GM13976 (cell line): ENCODE data around the gene RPL14.

Source experiments
- DNase-seq: peaks from one replicate; pipeline ENCODE4 v3.0.0; 2012; ENCODE audit warnings: low spot score
- in situ Hi-C: fragments of 300-500 bp; cut with MboI; formaldehyde crosslinking; loops from one replicate; pipeline ENCODE4 v1.12.0; 2022; ENCODE audit warnings: low sequenced_read_pairs, mixed read lengths, inconsistent platforms; ENCODE audit not compliant: unreplicated experiment
- TF ChIP-seq, protein P1 (sequence below): IDR thresholded peaks from 2 replicates; pipeline ENCODE4 v1.5.1; 2012; ENCODE audit warnings: borderline replicate concordance, mild to moderate bottlenecking; ENCODE audit not compliant: insufficient read depth; ENCODE audit errors: extremely low read depth, missing control alignments, control extremely low read depth

RPL14 gene

DNA sequence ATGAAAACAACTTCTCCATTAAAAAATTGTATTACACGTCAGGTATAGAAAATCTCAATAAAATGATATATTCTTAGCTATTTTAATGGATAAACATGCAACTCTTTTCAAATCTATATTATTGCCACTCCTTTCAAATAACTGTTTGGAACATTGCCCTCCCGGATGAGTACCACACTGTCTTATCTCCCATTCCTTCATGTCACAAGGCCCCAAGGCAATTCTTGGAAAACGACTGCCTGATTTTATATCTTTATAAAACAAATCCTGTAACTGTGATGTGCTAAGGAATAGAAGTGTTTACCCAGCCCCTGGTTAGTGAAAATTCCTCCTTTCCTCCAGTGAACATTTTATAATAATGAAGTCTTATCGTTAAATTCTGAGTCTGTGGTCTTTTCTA, 13.6 kb downstream of the RPL14 start:
- in situ Hi-C loops: no loop called here
- TF ChIP-seq, protein P1, sequence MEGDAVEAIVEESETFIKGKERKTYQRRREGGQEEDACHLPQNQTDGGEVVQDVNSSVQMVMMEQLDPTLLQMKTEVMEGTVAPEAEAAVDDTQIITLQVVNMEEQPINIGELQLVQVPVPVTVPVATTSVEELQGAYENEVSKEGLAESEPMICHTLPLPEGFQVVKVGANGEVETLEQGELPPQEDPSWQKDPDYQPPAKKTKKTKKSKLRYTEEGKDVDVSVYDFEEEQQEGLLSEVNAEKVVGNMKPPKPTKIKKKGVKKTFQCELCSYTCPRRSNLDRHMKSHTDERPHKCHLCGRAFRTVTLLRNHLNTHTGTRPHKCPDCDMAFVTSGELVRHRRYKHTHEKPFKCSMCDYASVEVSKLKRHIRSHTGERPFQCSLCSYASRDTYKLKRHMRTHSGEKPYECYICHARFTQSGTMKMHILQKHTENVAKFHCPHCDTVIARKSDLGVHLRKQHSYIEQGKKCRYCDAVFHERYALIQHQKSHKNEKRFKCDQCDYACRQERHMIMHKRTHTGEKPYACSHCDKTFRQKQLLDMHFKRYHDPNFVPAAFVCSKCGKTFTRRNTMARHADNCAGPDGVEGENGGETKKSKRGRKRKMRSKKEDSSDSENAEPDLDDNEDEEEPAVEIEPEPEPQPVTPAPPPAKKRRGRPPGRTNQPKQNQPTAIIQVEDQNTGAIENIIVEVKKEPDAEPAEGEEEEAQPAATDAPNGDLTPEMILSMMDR: no peak
- DNase-seq: no peak

DNA sequence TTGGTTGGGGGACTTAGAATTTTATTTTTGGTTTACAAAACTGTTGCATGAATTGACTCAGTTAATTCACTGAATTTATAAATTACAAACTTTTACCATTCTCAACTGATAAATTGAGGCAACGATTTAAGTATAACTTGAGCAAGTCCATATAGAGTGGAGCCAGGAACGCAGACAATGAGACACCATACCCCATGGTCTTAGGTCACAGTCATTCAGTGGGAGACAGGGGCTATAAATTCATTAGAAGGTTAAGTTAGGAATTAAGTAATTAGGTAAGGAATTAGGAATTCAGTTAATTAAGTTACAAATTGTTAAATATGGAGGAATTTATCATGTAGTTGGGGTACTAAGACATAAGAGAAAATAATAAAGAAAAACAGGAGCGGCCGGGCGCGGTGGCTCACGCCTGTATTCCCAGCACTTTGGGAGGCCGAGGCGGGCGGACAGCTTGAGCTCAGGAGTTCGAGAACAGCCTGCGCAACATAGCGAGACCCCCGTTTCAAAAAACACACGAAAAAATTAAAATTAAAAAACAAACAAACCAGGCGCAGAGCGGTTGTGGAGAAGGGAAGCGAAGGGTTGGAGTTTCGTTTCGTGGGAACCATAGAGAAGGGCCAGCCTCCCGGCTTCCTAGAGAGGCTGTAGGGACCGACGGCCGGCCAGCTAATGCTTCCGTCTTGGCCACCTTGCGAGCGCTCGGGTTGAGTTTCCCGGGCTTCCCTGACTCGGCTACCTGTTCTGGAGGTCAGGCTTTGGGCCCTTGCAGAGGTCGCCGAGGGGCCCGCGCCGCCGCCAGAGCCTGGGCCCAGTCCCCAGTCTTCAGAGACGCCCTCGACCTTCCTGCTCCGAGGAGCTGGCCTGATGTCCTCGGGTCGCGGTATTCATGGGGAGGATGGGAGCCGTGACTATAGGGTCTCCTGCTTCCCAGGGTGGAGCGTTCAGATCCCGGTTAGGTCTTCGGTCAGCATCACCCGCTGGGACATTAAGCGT, 19.6 kb downstream of the RPL14 start, which contains the start of gene ZNF619:
TSS of gene ZNF619 (plus strand) at position 645 of the 993 bp plus-strand sequence. CDS start 858 bp downstream, outside the sequence.
- TF ChIP-seq, protein P1: no peak
- in situ Hi-C loops: no loop called here
- peak; percentile 86 for DNase-seq

DNA sequence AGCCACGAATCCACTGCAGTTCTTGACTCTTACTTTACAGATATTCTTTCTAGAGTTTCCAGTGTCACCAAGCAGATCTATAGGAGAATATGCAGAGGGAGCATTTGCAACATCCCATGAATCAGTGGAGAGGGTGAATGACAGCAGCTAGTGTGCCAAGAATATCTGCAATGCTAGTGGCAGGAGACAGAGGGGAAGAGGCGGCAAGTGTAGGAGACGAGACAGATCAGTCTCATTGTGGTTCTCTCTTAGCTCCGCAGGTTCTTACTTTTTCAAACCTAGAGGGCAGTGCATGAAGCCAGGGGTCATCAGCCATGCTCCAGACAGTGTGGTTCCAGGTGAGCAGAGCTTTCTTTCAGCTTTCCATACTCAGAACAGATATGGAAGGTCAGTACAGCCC, 20.5 kb downstream of the RPL14 start:
- in situ Hi-C loops: no loop called here

DNA sequence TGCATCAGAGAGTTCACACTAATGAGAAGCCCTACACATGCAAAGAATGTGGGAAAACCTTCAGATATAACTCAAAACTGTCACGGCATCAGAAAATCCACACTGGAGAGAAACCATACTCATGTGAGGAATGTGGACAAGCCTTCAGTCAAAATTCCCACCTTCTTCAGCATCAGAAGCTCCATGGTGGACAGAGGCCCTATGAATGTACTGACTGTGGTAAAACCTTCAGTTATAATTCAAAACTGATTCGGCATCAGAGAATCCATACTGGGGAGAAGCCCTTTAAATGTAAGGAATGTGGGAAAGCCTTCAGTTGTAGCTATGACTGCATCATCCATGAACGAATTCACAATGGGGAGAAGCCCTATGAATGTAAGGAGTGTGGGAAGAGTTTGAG, 30.0 kb downstream of the RPL14 start:
- DNase-seq: no peak
- in situ Hi-C loops: no loop called here
- TF ChIP-seq, protein P1: no peak

More for the DNA sequence above, 20.5 kb downstream of the RPL14 start:
- TF ChIP-seq, protein P1: no peak
- no peak for DNase-seq

DNA sequence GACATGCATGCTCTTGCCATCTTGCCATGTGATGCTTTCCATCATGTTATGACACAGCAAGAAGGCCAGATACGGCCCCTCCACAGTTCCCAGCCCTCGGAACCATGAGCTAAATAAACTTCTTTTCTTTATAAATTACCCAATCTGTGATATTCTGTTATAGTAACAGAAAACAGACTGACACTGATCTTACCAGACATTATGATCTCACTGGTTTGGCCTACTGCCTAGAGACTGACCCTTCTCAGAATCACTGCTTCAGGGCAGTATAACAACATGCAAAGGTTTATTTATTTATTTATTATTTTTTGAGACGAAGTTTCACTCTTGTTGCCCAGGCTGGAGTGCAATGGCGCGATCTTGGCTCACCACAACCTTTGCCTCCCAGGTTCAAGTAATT, 33.8 kb downstream of the RPL14 start:
- no peak for DNase-seq
- TF ChIP-seq, protein P1: no peak
- in situ Hi-C loops: no loop called here

DNA sequence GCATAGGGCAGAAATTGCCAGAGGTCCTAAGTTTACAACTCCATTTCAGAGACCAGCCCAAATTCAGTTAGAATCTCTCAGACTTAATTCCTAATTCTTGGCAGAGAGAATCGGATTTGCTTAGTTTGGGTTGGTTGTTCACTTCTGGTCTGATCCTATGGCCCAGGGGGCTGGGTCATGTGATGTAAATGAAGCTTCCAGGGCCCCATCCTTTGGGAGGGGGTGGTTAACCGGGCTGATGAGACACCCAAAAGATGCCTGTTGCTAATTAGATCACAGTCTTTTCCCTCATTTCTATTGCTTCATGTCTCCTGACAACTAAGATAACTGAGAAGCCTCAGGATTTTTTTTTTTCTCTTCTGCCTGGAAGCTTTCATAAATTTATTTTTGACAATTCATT, 37.6 kb downstream of the RPL14 start:
- no peak for DNase-seq
- TF ChIP-seq, protein P1: no peak
- in situ Hi-C loops: no loop called here
